Heart right ventricle (tissue), 16 donors: ENCODE data around the gene PLD5. TPM values are rescaled to one million over a fixed set of nuclear protein-coding genes. Genes with fewer than 3 reads are reported as not detected.

Source experiments
- ATAC-seq, 8 donors: fragments of 200-7000 bp; cut with Tn5 transposase; one replicate each; pipeline ENCODE4 v1.9.1; 2020; ENCODE audit warnings: mild to moderate bottlenecking in 8 of 8, moderate library complexity in 8 of 8, moderate number of reproducible peaks in 1 of 8
- DNase-seq, 2 donors: peaks; one replicate each; pipeline ENCODE4 v3.0.0-alpha.2; 2020
- H3K27ac ChIP-seq, 10 donors: fragments of 200-600 bp; sonication (generic) in 2 of 10; one replicate each; pipeline versions ENCODE4 v1.5.0 to v1.8.0; 2020 to 2022; ENCODE audit warnings: mild to moderate bottlenecking in 3 of 10
- H3K27me3 ChIP-seq, 7 donors: fragments of 200-600 bp; one replicate each; pipeline ENCODE4 v1.8.0; 2021 to 2022; ENCODE audit warnings: mild to moderate bottlenecking in 2 of 7
- H3K36me3 ChIP-seq, 9 donors: fragments of 200-600 bp; sonication (generic) in 1 of 9; one replicate each; pipeline versions ENCODE4 v1.5.0 to v1.8.0; 2020 to 2022; ENCODE audit warnings: mild to moderate bottlenecking in 2 of 9
- H3K4me1 ChIP-seq, 9 donors: fragments of 200-600 bp; sonication (generic) in 1 of 9; one replicate each; pipeline versions ENCODE4 v1.5.0 to v1.8.0; 2020 to 2022; ENCODE audit warnings: mild to moderate bottlenecking in 4 of 9
- H3K4me3 ChIP-seq, 10 donors: fragments of 200-600 bp; sonication (generic) in 2 of 10; one replicate each; pipeline versions ENCODE4 v1.5.0 to v1.8.0; 2020 to 2022; ENCODE audit warnings: mild to moderate bottlenecking in 7 of 10, moderate library complexity in 2 of 10
- H3K9me3 ChIP-seq, 11 donors: fragments of 200-600 bp in 10 of 11; sonication (generic) in 2 of 11; one replicate each; pipeline versions ENCODE4 v1.5.0 to v1.8.0; 2013 to 2022; ENCODE audit warnings: mild to moderate bottlenecking in 2 of 11, control low read depth in 1 of 11, moderate library complexity in 1 of 11
- WGBS, 2 donors: extraction: QIAGEN DNeasy Blood & Tissue Kit; methylation state at CpG; one replicate each; pipeline ENCODE4 v1.1.7; 2013; ENCODE audit warnings: inconsistent platforms in 1 of 2; 5-methylcytosine and 5-hydroxymethylcytosine counted together
- intact Hi-C, 10 donors: fragments of 100-400 bp; cut with DNase I; formaldehyde crosslinking; loops; one replicate each; pipeline versions ENCODE4 v1.11.1 to v1.14.2; 2022
- polyA plus RNA-seq, 2 donors: library from polyadenylated mRNA; stranded (reverse); fragments of 200-250 nt; gene quantifications; one replicate each; pipeline ENCODE4 v1.2.3, GENCODE V29; 2013
- total RNA-seq, 10 donors: library from RNA; stranded (reverse); fragmentation: NEBNext Ultra II Directional in 3 of 10; extraction: Animal tissue kit (Norgen Biotek cat#: 25700) in 3 of 10; gene quantifications; one replicate each; pipeline versions ENCODE4 v1.2.1 to v1.2.4, GENCODE V29; 2021 to 2023
- TF ChIP-seq, protein P1 (sequence below), 9 donors: fragments of 200-600 bp; sonication (generic) in 2 of 9; IDR thresholded peaks; one replicate each; pipeline versions ENCODE4 v1.5.0 to v1.8.0; 2021 to 2022; ENCODE audit warnings: antibody characterized with exemption in 9 of 9, mild to moderate bottlenecking in 5 of 9, moderate library complexity in 1 of 9
- donor health status: Arrhythmogenic right ventricular cardiomyopathy.
- donor health status: ischemic (EF 13 %, LVEDD 7.1; RV severe dilation, severe dysfunction).
- donor health status: healthy with polysubstance abuse.
- donor health status: DM: no; HTN: yes; CAD: no.
- donor health status: DM: no; HTN: no; CAD: no.
- donor health status: ischemic (EF 25% LVEDD 6.9; RV normal size, moderate dysfunction).
- donor health status: ischemic (EF 25% LVEDD 5.7; RV mildly dilated, moderate dysfunction).
- donor health status: healthy.
- donor health status: DM: yes; HTN: yes; CAD: no.
- donor health status: Ischemic cardiomyopathy.
- donor health status: ischemic (EF 35%, LVEDD 5.7; RV mildly dilated, moderate dysfunction).
- donor health status: nonischemic (EF 11% LVEDD 7.7; RV severe dilation, severe dysfunction).
- donor health status: DM: yes; HTN: yes; CAD: no.
- donor health status: PGD.
- donor health status: ischemic (EF 29% LVEDD 5.4; RV normal size, mild dysfunction).
- donor health status: nonischemic (EF 23%, LVEDD 6.1; RV moderate dilation, normal function).

Gene PLD5
- total and polyA plus RNA-seq, 12 donors = 0.13 to 1.3 (median 0.41) TPM; not detected in 4

- WGBS, 2 donors = 82 to 91% methylated on average over 2 of the region's 2 CpGs
- Histone ChIP-seq H3K27ac (no peak overlapping the region), H3K4me1 (no peaks in the 10 kb centered on the region), H3K27me3 (peaks cover 0 to 15% (median 0%) of the 10 kb centered on the region in 7 donors), H3K36me3 (no peaks in the 10 kb centered on the region), H3K4me3 (no peak overlapping the region), H3K9me3 (no peaks in the 10 kb centered on the region)
- intact Hi-C loops = no loop called here
- DNase-seq (no peak), ATAC-seq (no peak)
- TF ChIP-seq, protein P1, sequence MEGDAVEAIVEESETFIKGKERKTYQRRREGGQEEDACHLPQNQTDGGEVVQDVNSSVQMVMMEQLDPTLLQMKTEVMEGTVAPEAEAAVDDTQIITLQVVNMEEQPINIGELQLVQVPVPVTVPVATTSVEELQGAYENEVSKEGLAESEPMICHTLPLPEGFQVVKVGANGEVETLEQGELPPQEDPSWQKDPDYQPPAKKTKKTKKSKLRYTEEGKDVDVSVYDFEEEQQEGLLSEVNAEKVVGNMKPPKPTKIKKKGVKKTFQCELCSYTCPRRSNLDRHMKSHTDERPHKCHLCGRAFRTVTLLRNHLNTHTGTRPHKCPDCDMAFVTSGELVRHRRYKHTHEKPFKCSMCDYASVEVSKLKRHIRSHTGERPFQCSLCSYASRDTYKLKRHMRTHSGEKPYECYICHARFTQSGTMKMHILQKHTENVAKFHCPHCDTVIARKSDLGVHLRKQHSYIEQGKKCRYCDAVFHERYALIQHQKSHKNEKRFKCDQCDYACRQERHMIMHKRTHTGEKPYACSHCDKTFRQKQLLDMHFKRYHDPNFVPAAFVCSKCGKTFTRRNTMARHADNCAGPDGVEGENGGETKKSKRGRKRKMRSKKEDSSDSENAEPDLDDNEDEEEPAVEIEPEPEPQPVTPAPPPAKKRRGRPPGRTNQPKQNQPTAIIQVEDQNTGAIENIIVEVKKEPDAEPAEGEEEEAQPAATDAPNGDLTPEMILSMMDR (IDR thresholded peaks at IDR 0.05) = no peak
Measured at GRCh38 chr1:242189591-242189990, 334.9 kb downstream of the PLD5 start.

- ATAC-seq (no peak), DNase-seq (no peak)
- no peaks in the 10 kb centered on the region for H3K36me3 ChIP-seq
- no peak overlapping the region for H3K4me3 ChIP-seq
- TF ChIP-seq, protein P1 (IDR thresholded peaks at IDR 0.05) = no peak
- H3K27ac ChIP-seq = no peak overlapping the region
- no peaks in the 10 kb centered on the region for H3K9me3 ChIP-seq
- H3K27me3 ChIP-seq = peaks cover 0 to 12% (median 0%) of the 10 kb centered on the region in 7 donors
- no peaks in the 10 kb centered on the region for H3K4me1 ChIP-seq
- 70 to 76% methylated on average over 5 of the region's 5 CpGs for WGBS, 2 donors
- intact Hi-C loops = no loop called here
Measured at GRCh38 chr1:242187816-242188215, 336.7 kb downstream of the PLD5 start.

GRCh38 chr1:242187171-242187570, 337.3 kb downstream of the PLD5 start:
- Histone ChIP-seq H3K27me3 (peaks cover 0 to 12% (median 0%) of the 10 kb centered on the region in 7 donors), H3K9me3 (no peaks in the 10 kb centered on the region), H3K4me1 (no peaks in the 10 kb centered on the region), H3K4me3 (no peak overlapping the region), H3K36me3 (no peaks in the 10 kb centered on the region), H3K27ac (no peak overlapping the region)
- DNase-seq (no peak), ATAC-seq (no peak)
- TF ChIP-seq, protein P1 (IDR thresholded peaks at IDR 0.05) = no peak
- 37 to 40% methylated on average over 1 of the region's 1 CpG for WGBS, 2 donors
- intact Hi-C loops = no loop called here

- Histone ChIP-seq H3K9me3 (no peaks in the 10 kb centered on the region), H3K27ac (no peak overlapping the region), H3K4me3 (no peak overlapping the region), H3K36me3 (no peaks in the 10 kb centered on the region), H3K4me1 (no peaks in the 10 kb centered on the region), H3K27me3 (peaks cover 0 to 12% (median 0%) of the 10 kb centered on the region in 7 donors)
- TF ChIP-seq, protein P1 (IDR thresholded peaks at IDR 0.05) = no peak
- WGBS, 2 donors = 30 to 47% methylated on average over 3 of the region's 3 CpGs
- ATAC-seq = no peak
- no peak for DNase-seq
- intact Hi-C loops = no loop called here
Measured at GRCh38 chr1:242185731-242186130, 338.8 kb downstream of the PLD5 start.
